ENCODE data around the gene BLVRA. TPM values are rescaled to one million over a fixed set of nuclear protein-coding genes. Genes with fewer than 3 reads are reported as not detected.

The BLVRA gene
- total and polyA plus RNA-seq, 10 donors: 58.0 to 164 (median 114) TPM

- intact Hi-C loops (cut with DNase I; ENCODE audit: low total_unique reads): no loop called here
- Histone ChIP-seq H3K27me3 (replicated peaks in 1 of 7) (no peaks in the 10 kb centered on the region), H3K9me3 (no peaks in the 10 kb centered on the region), H3K4me1 (peaks cover 0 to 32% (median 7%) of the 10 kb centered on the region in 6 donors), H3K36me3 (peaks cover 0 to 46% (median 10%) of the 10 kb centered on the region in 6 donors), H3K4me3 (no peak overlapping the region), H3K27ac (peak overlapping the region in 4 of 8 donors; percentile 2 to 36 (median 22))
- WGBS, 5 donors: 77 to 95% (median 93%) methylated on average over 2 of the region's 2 CpGs
- no peak for TF ChIP-seq POLR2AphosphoS5 (IDR thresholded peaks at IDR 0.05)
- TF ChIP-seq CTCF (IDR thresholded peaks at IDR 0.05 in 8 of 11, conservative IDR thresholded peaks at IDR 0.05 in 3 of 11): no peak
- TF ChIP-seq POLR2A (IDR thresholded peaks at IDR 0.05): no peak
- no peak for DNase-seq
Observed at GRCh38 chr7:43785420-43785819, 26.9 kb downstream of the BLVRA start.

GRCh38 chr7:43787771-43788170, 29.3 kb downstream of the BLVRA start:
- H3K36me3 ChIP-seq: peaks cover 0 to 59% (median 28%) of the 10 kb centered on the region in 6 donors
- H3K27me3 ChIP-seq (replicated peaks in 1 of 7): no peaks in the 10 kb centered on the region
- no peak for DNase-seq
- peaks cover 0 to 17% (median 3%) of the 10 kb centered on the region in 6 donors for H3K4me1 ChIP-seq
- intact Hi-C loops (cut with DNase I; ENCODE audit: low total_unique reads): no loop called here
- TF ChIP-seq POLR2AphosphoS5 (IDR thresholded peaks at IDR 0.05): peak in 1 of 3 donors; percentile 24
- no peak for TF ChIP-seq POLR2A (IDR thresholded peaks at IDR 0.05)
- H3K4me3 ChIP-seq: no peak overlapping the region
- 90 to 92% (median 91%) methylated on average over 14 of the region's 14 CpGs for WGBS, 5 donors
- no peak overlapping the region for H3K27ac ChIP-seq
- no peaks in the 10 kb centered on the region for H3K9me3 ChIP-seq

GRCh38 chr7:43790006-43790405, 31.5 kb downstream of the BLVRA start:
- TF ChIP-seq POLR2A (IDR thresholded peaks at IDR 0.05) (no peak), POLR2AphosphoS5 (IDR thresholded peaks at IDR 0.05) (no peak), CTCF (IDR thresholded peaks at IDR 0.05 in 8 of 11, conservative IDR thresholded peaks at IDR 0.05 in 3 of 11) (no peak)
- Histone ChIP-seq H3K9me3 (no peaks in the 10 kb centered on the region), H3K4me1 (peaks cover 0 to 3% (median 0%) of the 10 kb centered on the region in 6 donors), H3K4me3 (no peak overlapping the region), H3K27me3 (replicated peaks in 1 of 7) (no peaks in the 10 kb centered on the region), H3K27ac (peak overlapping the region in 2 of 8 donors; percentile 63 to 67), H3K36me3 (peaks cover 0 to 77% (median 36%) of the 10 kb centered on the region in 6 donors)
- WGBS, 5 donors: 90 to 99% (median 94%) methylated on average over 2 to 5 of the region's 5 CpGs
- intact Hi-C loops (cut with DNase I; ENCODE audit: low total_unique reads): no loop called here
- no peak for DNase-seq

DNA sequence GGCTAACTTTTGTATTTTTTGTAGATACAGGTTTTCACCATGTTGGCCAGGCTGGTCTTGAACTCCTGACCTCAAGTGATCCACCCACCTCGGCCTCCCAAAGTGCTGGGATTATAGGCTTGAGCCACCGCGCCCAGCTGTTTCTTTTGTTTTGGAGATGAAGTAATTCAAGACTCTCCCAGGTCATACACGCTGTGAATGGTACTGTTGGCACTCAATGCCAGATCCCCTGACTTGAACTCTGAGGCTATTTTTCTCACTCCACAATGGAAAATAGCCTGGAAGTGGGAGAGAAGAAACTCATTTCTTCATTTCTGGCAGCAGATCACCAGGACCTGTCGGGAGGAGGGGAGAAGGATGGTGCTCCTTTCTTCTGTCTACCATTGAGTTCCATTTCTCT, 32.4 kb downstream of the BLVRA start:
- no peak for TF ChIP-seq POLR2AphosphoS5 (IDR thresholded peaks at IDR 0.05)
- TF ChIP-seq POLR2A (IDR thresholded peaks at IDR 0.05): no peak
- TF ChIP-seq CTCF (IDR thresholded peaks at IDR 0.05 in 8 of 11, conservative IDR thresholded peaks at IDR 0.05 in 3 of 11): no peak
- Histone ChIP-seq H3K27me3 (replicated peaks in 1 of 7) (no peaks in the 10 kb centered on the region), H3K9me3 (no peaks in the 10 kb centered on the region), H3K4me1 (peaks cover 0 to 3% (median 0%) of the 10 kb centered on the region in 6 donors), H3K4me3 (no peak overlapping the region), H3K27ac (peak overlapping the region in 4 of 8 donors; percentile 19 to 67 (median 55)), H3K36me3 (peaks cover 0 to 85% (median 36%) of the 10 kb centered on the region in 6 donors)
- intact Hi-C loops (cut with DNase I; ENCODE audit: low total_unique reads): no loop called here
- WGBS, 5 donors: 87 to 96% (median 93%) methylated on average over 5 of the region's 5 CpGs
- no peak for DNase-seq

Measured in spleen (tissue), 11 donors.